DOHH2 (cell line): ENCODE results near the gene TNNC2.

Experiments used
- H3F3A ChIP-seq: fragments of 200-600 bp; sonication (generic), shearing (Covaris generic); 2 replicates; pipeline ENCODE4 v1.6.0; 2016; ENCODE audit warnings: antibody characterized with exemption, mild to moderate bottlenecking; ENCODE audit not compliant: control insufficient read depth, insufficient read depth
- H3K27ac ChIP-seq: fragments of 200-600 bp; sonication (generic); 2 replicates; pipeline ENCODE4 v1.5.1; 2014; ENCODE audit warnings: low read depth, mild to moderate bottlenecking, low read length, moderate library complexity
- H3K27me3 ChIP-seq: fragments of 200-600 bp; sonication (generic); 2 replicates; pipeline ENCODE4 v1.6.1; 2014; ENCODE audit warnings: mild to moderate bottlenecking, low read length, mixed read lengths; ENCODE audit not compliant: control insufficient read depth
- H3K36me3 ChIP-seq: fragments of 200-600 bp; sonication (generic); 2 replicates; pipeline ENCODE4 v1.6.1; 2014; ENCODE audit warnings: mild to moderate bottlenecking, low read length, moderate library complexity, mixed read lengths; ENCODE audit not compliant: control insufficient read depth
- H3K4me1 ChIP-seq: fragments of 200-600 bp; sonication (generic); 2 replicates; pipeline ENCODE4 v1.6.1; 2014; ENCODE audit warnings: mild to moderate bottlenecking, low read length, mixed read lengths; ENCODE audit not compliant: control insufficient read depth
- H3K4me2 ChIP-seq: fragments of 200-600 bp; sonication (generic); 2 replicates; pipeline ENCODE4 v1.6.0; 2014; ENCODE audit warnings: mild to moderate bottlenecking, low read length, moderate library complexity
- H3K4me3 ChIP-seq: fragments of 200-600 bp; sonication (generic); 2 replicates; pipeline ENCODE4 v1.5.1; 2014; ENCODE audit warnings: mild to moderate bottlenecking, low read length, mixed read lengths
- H3K79me2 ChIP-seq: fragments of 200-600 bp; sonication (generic); 2 replicates; pipeline ENCODE4 v1.6.1; 2014; ENCODE audit warnings: mild to moderate bottlenecking, low read length, mixed read lengths; ENCODE audit not compliant: control insufficient read depth
- H3K9me2 ChIP-seq: fragments of 200-600 bp; sonication (generic); replicated peaks from 2 replicates; pipeline ENCODE4 v1.6.1; 2014; ENCODE audit warnings: mild to moderate bottlenecking, low read length, mixed read lengths; ENCODE audit not compliant: control insufficient read depth
- H3K9me3 ChIP-seq: fragments of 200-600 bp; sonication (generic); 2 replicates; pipeline ENCODE4 v1.6.1; 2014; ENCODE audit warnings: antibody characterized with exemption, low read length, mixed read lengths; ENCODE audit not compliant: control insufficient read depth, insufficient read depth
- H4K20me1 ChIP-seq: fragments of 200-600 bp; sonication (generic); 2 replicates; pipeline ENCODE4 v1.6.0; 2014; ENCODE audit warnings: low read depth, mild to moderate bottlenecking, antibody characterized with exemption, low read length, moderate library complexity; ENCODE audit not compliant: control insufficient read depth, insufficient read depth
- EZH2phosphoT487 ChIP-seq: fragments of 200-600 bp; sonication (generic); IDR thresholded peaks from 2 replicates; pipeline ENCODE4 v1.6.1; 2017; ENCODE audit warnings: borderline replicate concordance, mild to moderate bottlenecking, antibody characterized with exemption, low read length, moderate library complexity, mixed read lengths
- TF ChIP-seq, protein P1 (sequence below): fragments of 200-600 bp; sonication (generic); IDR thresholded peaks from one replicate; pipeline ENCODE4 v1.5.1; 2014; ENCODE audit warnings: antibody characterized with exemption, mild to moderate bottlenecking, low read depth, low read length; ENCODE audit not compliant: poor library complexity, severe bottlenecking

TNNC2 gene

DNA sequence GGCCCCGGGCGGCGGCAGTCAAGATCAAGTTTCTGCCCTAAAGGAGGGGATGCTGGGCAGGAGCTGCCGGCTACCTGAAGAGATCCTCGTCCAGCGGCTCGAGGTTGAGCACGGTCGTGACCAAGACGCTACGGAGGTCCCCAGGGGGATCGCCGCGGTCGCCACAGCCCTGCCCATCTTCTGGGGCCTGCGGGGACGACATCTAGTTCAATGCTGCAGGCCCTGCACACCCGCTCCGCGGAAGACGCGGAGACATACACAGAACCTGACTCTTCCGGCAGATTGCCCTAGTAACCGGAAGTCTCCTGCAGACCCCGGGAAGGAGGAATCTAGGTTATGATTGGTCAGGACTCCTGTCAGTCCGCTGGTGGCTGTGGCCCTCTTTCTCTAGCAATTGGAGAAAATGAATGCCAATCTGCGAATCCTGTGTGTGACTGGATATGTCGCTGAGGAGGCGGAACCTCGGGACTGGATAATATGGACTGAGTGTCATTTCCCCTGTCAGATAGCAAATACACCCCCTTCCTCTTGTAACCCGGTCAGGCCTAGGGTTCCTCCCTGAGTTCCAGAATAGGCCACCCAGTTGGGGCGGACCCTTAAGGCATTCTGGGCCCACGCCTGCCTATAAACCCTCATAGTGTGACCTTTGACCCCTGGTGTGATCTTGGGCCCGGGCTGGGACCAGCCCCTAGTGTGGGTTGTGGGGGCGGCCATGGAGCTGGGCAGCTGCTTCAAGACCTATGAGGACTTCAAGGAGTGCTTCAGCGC is 30.2 kb upstream of the TNNC2 start, which contains the start of the genes ACOT8 and ZSWIM3:
Gene ACOT8 (minus strand): TSS at position 279 of the 768 bp plus-strand sequence. CDS start 77 bp downstream, at position 202.
Gene ZSWIM3 (plus strand): TSS at position 501 of the 768 bp plus-strand sequence. CDS start 212 bp downstream, at position 713.
- H3K4me3 ChIP-seq, result peak within 1 kb of the TSS; percentile 78
- H3K36me3 ChIP-seq, result 0 out of 2 replicates have a peak, but pooled peaks cover 6% of the 10 kb centered on the region
- peak within 1 kb of the TSS; percentile 47 for H3K27ac ChIP-seq

DNA sequence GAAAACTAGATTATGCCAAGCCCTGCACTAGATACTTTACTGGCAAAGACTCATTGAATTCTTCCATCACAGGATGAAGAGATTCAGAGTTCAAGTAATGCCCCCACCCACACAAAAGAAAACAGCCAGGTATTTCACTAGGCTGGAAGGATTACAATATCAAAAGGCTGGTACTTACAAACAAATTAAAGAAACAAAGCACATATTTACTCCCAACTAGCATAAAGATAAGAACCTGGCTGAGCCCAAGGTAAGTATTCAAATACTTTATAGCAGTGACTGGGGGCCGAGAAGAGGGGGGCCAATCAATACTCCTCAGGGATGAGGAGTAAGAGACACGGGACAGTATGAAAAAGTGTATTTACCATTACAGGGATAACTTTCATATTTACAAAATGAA is 26.4 kb upstream of the TNNC2 start:
- Histone ChIP-seq H3F3A (no peaks in the 10 kb centered on the region), H3K36me3 (0 out of 2 replicates have a peak, but pooled peaks cover 6% of the 10 kb centered on the region), H3K4me3 (no peak overlapping the region), H4K20me1 (no peaks in the 10 kb centered on the region; the same call in 1 of the 2 replicates), H3K79me2 (peaks cover 30% of the 10 kb centered on the region), H3K9me2 (no peaks in the 10 kb centered on the region), H3K27me3 (no peaks in the 10 kb centered on the region), H3K4me1 (peaks cover 19% of the 10 kb centered on the region), H3K4me2 (no peak overlapping the region), H3K9me3 (no peaks in the 10 kb centered on the region), H3K27ac (no peak overlapping the region)
- TF ChIP-seq, protein P1, sequence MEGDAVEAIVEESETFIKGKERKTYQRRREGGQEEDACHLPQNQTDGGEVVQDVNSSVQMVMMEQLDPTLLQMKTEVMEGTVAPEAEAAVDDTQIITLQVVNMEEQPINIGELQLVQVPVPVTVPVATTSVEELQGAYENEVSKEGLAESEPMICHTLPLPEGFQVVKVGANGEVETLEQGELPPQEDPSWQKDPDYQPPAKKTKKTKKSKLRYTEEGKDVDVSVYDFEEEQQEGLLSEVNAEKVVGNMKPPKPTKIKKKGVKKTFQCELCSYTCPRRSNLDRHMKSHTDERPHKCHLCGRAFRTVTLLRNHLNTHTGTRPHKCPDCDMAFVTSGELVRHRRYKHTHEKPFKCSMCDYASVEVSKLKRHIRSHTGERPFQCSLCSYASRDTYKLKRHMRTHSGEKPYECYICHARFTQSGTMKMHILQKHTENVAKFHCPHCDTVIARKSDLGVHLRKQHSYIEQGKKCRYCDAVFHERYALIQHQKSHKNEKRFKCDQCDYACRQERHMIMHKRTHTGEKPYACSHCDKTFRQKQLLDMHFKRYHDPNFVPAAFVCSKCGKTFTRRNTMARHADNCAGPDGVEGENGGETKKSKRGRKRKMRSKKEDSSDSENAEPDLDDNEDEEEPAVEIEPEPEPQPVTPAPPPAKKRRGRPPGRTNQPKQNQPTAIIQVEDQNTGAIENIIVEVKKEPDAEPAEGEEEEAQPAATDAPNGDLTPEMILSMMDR, result no peak
- TF ChIP-seq EZH2phosphoT487, result no peak

More for the DNA sequence above, 30.2 kb upstream of the TNNC2 start, which contains the start of the genes ACOT8 and ZSWIM3:
- Histone ChIP-seq H3K4me2 (peak within 1 kb of the TSS; percentile 82), H3K9me3 (no peaks in the 10 kb centered on the region), H4K20me1 (no peaks in the 10 kb centered on the region), H3K9me2 (no peaks in the 10 kb centered on the region), H3K4me1 (peaks cover 22% of the 10 kb centered on the region), H3F3A (no peaks in the 10 kb centered on the region), H3K27me3 (no peaks in the 10 kb centered on the region), H3K79me2 (peaks cover 31% of the 10 kb centered on the region)
- no peak for TF ChIP-seq EZH2phosphoT487
- TF ChIP-seq, protein P1, result no peak

DNA sequence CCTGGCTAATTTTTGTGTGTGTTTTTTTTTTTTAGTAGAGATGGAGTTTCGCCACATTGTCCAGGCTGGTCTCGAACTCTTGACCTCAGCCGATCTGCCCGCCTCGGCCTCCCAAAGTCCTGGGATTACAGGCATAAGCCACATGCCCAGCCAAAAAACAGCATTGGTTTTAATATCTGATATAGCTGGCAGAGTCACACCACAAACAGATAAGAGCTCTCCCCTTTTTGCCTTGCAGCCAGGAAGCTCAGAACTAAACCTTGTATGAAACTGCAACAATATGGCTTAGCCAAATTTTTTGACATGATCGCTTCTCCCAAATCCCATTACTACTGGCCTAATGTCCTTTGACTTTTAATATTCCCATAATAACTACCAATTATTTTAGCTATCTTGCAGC is 25.2 kb upstream of the TNNC2 start:
- no peak overlapping the region for H3K4me2 ChIP-seq
- peaks cover 13% of the 10 kb centered on the region for H3K4me1 ChIP-seq
- H3K36me3 ChIP-seq, result 0 out of 2 replicates have a peak, but pooled peaks cover 6% of the 10 kb centered on the region
- no peaks in the 10 kb centered on the region for H3K27me3 ChIP-seq
- H4K20me1 ChIP-seq, result no peaks in the 10 kb centered on the region; the same call in 1 of the 2 replicates
- H3K9me2 ChIP-seq, result no peaks in the 10 kb centered on the region
- peaks cover 24% of the 10 kb centered on the region for H3K79me2 ChIP-seq
- H3K27ac ChIP-seq, result no peak overlapping the region
- no peaks in the 10 kb centered on the region for H3K9me3 ChIP-seq
- no peak overlapping the region for H3K4me3 ChIP-seq
- TF ChIP-seq EZH2phosphoT487, result no peak
- TF ChIP-seq, protein P1, result no peak
- no peaks in the 10 kb centered on the region for H3F3A ChIP-seq
